ENCODE measurements around the gene KIF16B. TPM values are rescaled to one million over a fixed set of nuclear protein-coding genes. Genes with fewer than 3 reads are reported as not detected.

KIF16B gene
- total RNA-seq, 4 donors from 2014 or later = 19.9 to 40.2 (median 20.5) TPM

- 36 to 38% methylated on average over 3 of the region's 3 CpGs for WGBS, 2 donors
- Histone ChIP-seq H3K4me3 (no peak overlapping the region), H3K4me1 (peaks cover 0 to 6% (median 0%) of the 10 kb centered on the region in 4 donors), H3K36me3 (no peaks in the 10 kb centered on the region), H3K9me3 (peaks cover 0 to 6% (median 0%) of the 10 kb centered on the region in 4 donors), H3K27me3 (no peaks in the 10 kb centered on the region), H3K27ac (no peak overlapping the region)
- TF ChIP-seq CTCF (IDR thresholded peaks at IDR 0.05) (no peak), EP300 (IDR thresholded peaks at IDR 0.05) (no peak), POLR2A (IDR thresholded peaks at IDR 0.05) (no peak)
- no peak for DNase-seq (ENCODE audit: low spot score in 2 of 2)
Measured at GRCh38 chr20:16224836-16225235, 348.4 kb downstream of the KIF16B start.

GRCh38 chr20:16222859-16223411 is 350.3 kb downstream of the KIF16B start:
- Histone ChIP-seq H3K4me3 (no peak overlapping the region), H3K9me3 (peaks cover 0 to 6% (median 0%) of the 10 kb centered on the region in 4 donors), H3K36me3 (no peaks in the 10 kb centered on the region), H3K4me1 (peaks cover 0 to 12% (median 0%) of the 10 kb centered on the region in 4 donors), H3K27me3 (no peaks in the 10 kb centered on the region), H3K27ac (no peak overlapping the region)
- TF ChIP-seq EP300 (IDR thresholded peaks at IDR 0.05) = no peak
- TF ChIP-seq CTCF (IDR thresholded peaks at IDR 0.05) = no peak
- TF ChIP-seq POLR2A (IDR thresholded peaks at IDR 0.05) = no peak
- WGBS, 2 donors = 96 to 97% methylated on average over 8 of the region's 8 CpGs
- DNase-seq (ENCODE audit: low spot score in 2 of 2) = no peak

Other genes with a start within 250 kb of the KIF16B start
- gene SNRPB2, start 156.6 kb upstream of the KIF16B start, total RNA-seq = 10 to 100 TPM; 18.0 to 30.1 (median 20.7) TPM
- not detected for gene OTOR, start 174.9 kb upstream of the KIF16B start, total RNA-seq